Measurements from ENCODE around the gene TGOLN2.
"Not testable (repeated sequence)": the region's sequence is repeated elsewhere in the genome, so short reads cannot be mapped to it uniquely, and the experiment has no call there.

TGOLN2 gene

GRCh38 chr2:85327822-85328617 is at the start of gene TGOLN2:
Gene TGOLN2, minus strand, starts transcription at chr2:85327989. Its CDS starts 27 bp downstream, at chr2:85327962.
- peaks cover 14% of the 10 kb centered on the region for H3K36me3 ChIP-seq (ENCODE audit: control insufficient read depth, low read depth, low read length)
- no peaks in the 10 kb centered on the region for H3K9me3 ChIP-seq (ENCODE audit: control insufficient read depth, low read depth, low read length)
- H3K4me3 ChIP-seq (ENCODE audit: low read length) = peak within 1 kb of the TSS; percentile 85
- no peaks in the 10 kb centered on the region for H3K27me3 ChIP-seq (ENCODE audit: control insufficient read depth, insufficient read depth, low read length)
- peak within 1 kb of the TSS; percentile 94 for H3K9ac ChIP-seq (ENCODE audit: low read length)
- peak within 1 kb of the TSS; percentile 92 for H3K27ac ChIP-seq (ENCODE audit: low read length)
- H3K4me1 ChIP-seq (ENCODE audit: control insufficient read depth, low read depth, low read length) = peaks cover 11% of the 10 kb centered on the region

GRCh38 chr2:85377083-85377482 is 49.3 kb upstream of the TGOLN2 start:
- Histone ChIP-seq H3K9ac (ENCODE audit: low read length) (no peak overlapping the region), H3K4me3 (ENCODE audit: low read length) (no peak overlapping the region), H3K36me3 (ENCODE audit: control insufficient read depth, low read depth, low read length) (peaks cover 3% of the 10 kb centered on the region), H3K4me1 (ENCODE audit: control insufficient read depth, low read depth, low read length) (no peaks in the 10 kb centered on the region), H3K27me3 (ENCODE audit: control insufficient read depth, insufficient read depth, low read length) (no peaks in the 10 kb centered on the region), H3K27ac (ENCODE audit: low read length) (no peak overlapping the region), H3K9me3 (ENCODE audit: control insufficient read depth, low read depth, low read length) (no peaks in the 10 kb centered on the region)

GRCh38 chr2:85376291-85377065 is 48.7 kb upstream of the TGOLN2 start:
- Histone ChIP-seq H3K27ac (ENCODE audit: low read length) (no peak overlapping the region), H3K27me3 (ENCODE audit: control insufficient read depth, insufficient read depth, low read length) (no peaks in the 10 kb centered on the region), H3K4me1 (ENCODE audit: control insufficient read depth, low read depth, low read length) (no peaks in the 10 kb centered on the region), H3K9ac (ENCODE audit: low read length) (no peak overlapping the region), H3K36me3 (ENCODE audit: control insufficient read depth, low read depth, low read length) (peaks cover 3% of the 10 kb centered on the region), H3K9me3 (ENCODE audit: control insufficient read depth, low read depth, low read length) (no peaks in the 10 kb centered on the region), H3K4me3 (ENCODE audit: low read length) (no peak overlapping the region)

- Histone ChIP-seq H3K4me1 (ENCODE audit: control insufficient read depth, low read depth, low read length) (no peaks in the 10 kb centered on the region), H3K9me3 (ENCODE audit: control insufficient read depth, low read depth, low read length) (no peaks in the 10 kb centered on the region), H3K27ac (ENCODE audit: low read length) (no peak overlapping the region), H3K27me3 (ENCODE audit: control insufficient read depth, insufficient read depth, low read length) (no peaks in the 10 kb centered on the region), H3K4me3 (ENCODE audit: low read length) (no peak overlapping the region), H3K36me3 (ENCODE audit: control insufficient read depth, low read depth, low read length) (no peaks in the 10 kb centered on the region), H3K9ac (ENCODE audit: low read length) (no peak overlapping the region)
Measured at GRCh38 chr2:85371045-85371444, 43.3 kb upstream of the TGOLN2 start.

- H3K27me3 ChIP-seq (ENCODE audit: control insufficient read depth, insufficient read depth, low read length) = no peaks in the 10 kb centered on the region
- H3K4me1 ChIP-seq (ENCODE audit: control insufficient read depth, low read depth, low read length) = no peaks in the 10 kb centered on the region
- H3K27ac ChIP-seq (ENCODE audit: low read length) = no peak overlapping the region
- H3K9ac ChIP-seq (ENCODE audit: low read length) = no peak overlapping the region
- no peak overlapping the region for H3K4me3 ChIP-seq (ENCODE audit: low read length)
- no peaks in the 10 kb centered on the region for H3K36me3 ChIP-seq (ENCODE audit: control insufficient read depth, low read depth, low read length)
- no peaks in the 10 kb centered on the region for H3K9me3 ChIP-seq (ENCODE audit: control insufficient read depth, low read depth, low read length)
Measured at GRCh38 chr2:85369500-85369899, 41.7 kb upstream of the TGOLN2 start.

- H3K27me3 ChIP-seq (ENCODE audit: control insufficient read depth, insufficient read depth, low read length) = no peaks in the 10 kb centered on the region
- no peak overlapping the region for H3K27ac ChIP-seq (ENCODE audit: low read length)
- H3K36me3 ChIP-seq (ENCODE audit: control insufficient read depth, low read depth, low read length) = no peaks in the 10 kb centered on the region
- no peaks in the 10 kb centered on the region for H3K9me3 ChIP-seq (ENCODE audit: control insufficient read depth, low read depth, low read length)
- no peak overlapping the region for H3K4me3 ChIP-seq (ENCODE audit: low read length)
- H3K4me1 ChIP-seq (ENCODE audit: control insufficient read depth, low read depth, low read length) = no peaks in the 10 kb centered on the region
- H3K9ac ChIP-seq (ENCODE audit: low read length) = no peak overlapping the region
Measured at GRCh38 chr2:85368921-85369320, 41.1 kb upstream of the TGOLN2 start.

GRCh38 chr2:85367180-85367579 is 39.4 kb upstream of the TGOLN2 start:
- no peaks in the 10 kb centered on the region for H3K27me3 ChIP-seq (ENCODE audit: control insufficient read depth, insufficient read depth, low read length)
- no peak overlapping the region for H3K9ac ChIP-seq (ENCODE audit: low read length)
- no peaks in the 10 kb centered on the region for H3K4me1 ChIP-seq (ENCODE audit: control insufficient read depth, low read depth, low read length)
- H3K36me3 ChIP-seq (ENCODE audit: control insufficient read depth, low read depth, low read length) = no peaks in the 10 kb centered on the region
- H3K27ac ChIP-seq (ENCODE audit: low read length) = no peak overlapping the region
- H3K4me3 ChIP-seq (ENCODE audit: low read length) = no peak overlapping the region
- no peaks in the 10 kb centered on the region for H3K9me3 ChIP-seq (ENCODE audit: control insufficient read depth, low read depth, low read length)

- not testable (repeated sequence) for H3K36me3 ChIP-seq (ENCODE audit: control insufficient read depth, low read depth, low read length); H3K9me3 ChIP-seq (ENCODE audit: control insufficient read depth, low read depth, low read length); H3K4me1 ChIP-seq (ENCODE audit: control insufficient read depth, low read depth, low read length); H3K27ac ChIP-seq (ENCODE audit: low read length); H3K27me3 ChIP-seq (ENCODE audit: control insufficient read depth, insufficient read depth, low read length); H3K4me3 ChIP-seq (ENCODE audit: low read length); H3K9ac ChIP-seq (ENCODE audit: low read length)
Measured at GRCh38 chr2:85362653-85363387, 35.0 kb upstream of the TGOLN2 start.

GRCh38 chr2:85357736-85358135 is 29.9 kb upstream of the TGOLN2 start:
- H3K4me3 ChIP-seq (ENCODE audit: low read length) = no peak overlapping the region
- no peak overlapping the region for H3K27ac ChIP-seq (ENCODE audit: low read length)
- peaks cover 7% of the 10 kb centered on the region for H3K36me3 ChIP-seq (ENCODE audit: control insufficient read depth, low read depth, low read length)
- H3K9ac ChIP-seq (ENCODE audit: low read length) = no peak overlapping the region
- no peaks in the 10 kb centered on the region for H3K9me3 ChIP-seq (ENCODE audit: control insufficient read depth, low read depth, low read length)
- H3K27me3 ChIP-seq (ENCODE audit: control insufficient read depth, insufficient read depth, low read length) = no peaks in the 10 kb centered on the region
- H3K4me1 ChIP-seq (ENCODE audit: control insufficient read depth, low read depth, low read length) = peaks cover 4% of the 10 kb centered on the region

GRCh38 chr2:85356186-85356585 is 28.4 kb upstream of the TGOLN2 start:
- no peak overlapping the region for H3K4me3 ChIP-seq (ENCODE audit: low read length)
- no peak overlapping the region for H3K9ac ChIP-seq (ENCODE audit: low read length)
- H3K36me3 ChIP-seq (ENCODE audit: control insufficient read depth, low read depth, low read length) = peaks cover 7% of the 10 kb centered on the region
- no peaks in the 10 kb centered on the region for H3K27me3 ChIP-seq (ENCODE audit: control insufficient read depth, insufficient read depth, low read length)
- H3K27ac ChIP-seq (ENCODE audit: low read length) = no peak overlapping the region
- H3K9me3 ChIP-seq (ENCODE audit: control insufficient read depth, low read depth, low read length) = no peaks in the 10 kb centered on the region
- H3K4me1 ChIP-seq (ENCODE audit: control insufficient read depth, low read depth, low read length) = peaks cover 4% of the 10 kb centered on the region

GRCh38 chr2:85355521-85355920 is 27.7 kb upstream of the TGOLN2 start:
- Histone ChIP-seq H3K4me1 (ENCODE audit: control insufficient read depth, low read depth, low read length) (peaks cover 4% of the 10 kb centered on the region), H3K27ac (ENCODE audit: low read length) (no peak overlapping the region), H3K4me3 (ENCODE audit: low read length) (peak overlapping the region; percentile 97)

More at GRCh38 chr2:85355521-85355920, 27.7 kb upstream of the TGOLN2 start:
- no peaks in the 10 kb centered on the region for H3K9me3 ChIP-seq (ENCODE audit: control insufficient read depth, low read depth, low read length)
- H3K36me3 ChIP-seq (ENCODE audit: control insufficient read depth, low read depth, low read length) = peaks cover 7% of the 10 kb centered on the region
- no peaks in the 10 kb centered on the region for H3K27me3 ChIP-seq (ENCODE audit: control insufficient read depth, insufficient read depth, low read length)
- H3K9ac ChIP-seq (ENCODE audit: low read length) = no peak overlapping the region

Measured in iPS-18a (cell line).